Measurements from ENCODE around the gene DNA2.

The DNA2 gene

DNA sequence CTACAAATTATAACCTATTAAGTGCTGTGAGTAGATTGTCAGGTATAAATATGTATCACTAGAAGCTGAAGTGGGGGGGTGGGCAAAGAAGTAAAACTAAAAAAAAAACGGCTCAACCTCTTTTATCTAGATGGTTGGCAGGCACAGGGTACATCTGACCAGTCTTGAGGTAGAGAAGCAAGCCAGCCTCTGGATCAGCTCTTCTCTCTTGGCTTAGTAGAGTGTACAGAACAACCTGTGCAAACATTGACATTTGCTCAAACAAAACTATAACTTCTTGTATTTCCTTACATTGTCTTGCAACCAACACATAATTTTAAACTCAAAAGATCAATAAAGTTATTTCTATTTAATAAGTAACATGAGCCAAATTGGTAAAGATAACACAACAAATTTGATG is 25.6 kb downstream of the DNA2 start:
- DNase-seq (ENCODE audit: low read depth in 2 of 2, low spot score in 1 of 2) = no peak

DNA sequence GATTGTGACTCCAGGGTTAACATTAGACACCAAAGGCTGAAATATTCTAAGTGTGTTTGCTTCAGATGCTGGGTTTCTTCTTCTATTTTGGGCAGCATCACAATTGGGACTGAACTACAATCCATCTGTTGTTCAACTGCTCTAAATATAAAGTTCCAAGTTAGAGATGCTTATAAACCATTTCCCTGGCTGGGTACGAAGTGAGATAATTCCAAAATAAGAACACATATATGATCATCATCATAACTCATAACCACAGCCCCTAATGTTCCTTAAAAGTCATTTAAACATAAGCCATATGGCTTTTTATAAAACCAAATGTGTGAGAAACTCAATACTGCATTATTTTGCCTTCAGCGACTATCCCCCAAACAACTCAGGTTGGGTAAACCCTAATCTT is 28.8 kb downstream of the DNA2 start:
- DNase-seq (ENCODE audit: low read depth in 2 of 2, low spot score in 1 of 2) = no peak

DNA sequence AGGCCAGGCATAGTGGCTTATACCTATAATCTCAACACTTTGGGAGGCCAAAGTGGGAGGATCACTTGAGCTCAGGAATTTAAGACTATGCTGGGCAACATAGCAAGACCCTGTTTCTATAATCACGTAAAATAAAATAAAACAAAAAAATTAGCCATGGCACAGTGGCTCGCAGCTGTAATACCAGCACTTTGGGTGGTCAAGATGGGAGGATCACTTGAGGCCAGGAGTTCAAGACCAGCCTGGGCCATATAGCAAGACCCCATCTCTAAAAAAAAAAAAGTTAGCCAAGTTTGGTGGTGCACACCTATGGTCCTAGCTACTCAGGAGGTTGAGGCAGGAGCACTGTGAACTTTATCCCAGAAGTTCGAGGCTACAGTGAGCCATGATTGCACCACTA is 30.9 kb downstream of the DNA2 start:
- no peak for DNase-seq (ENCODE audit: low read depth in 2 of 2, low spot score in 1 of 2)

DNA sequence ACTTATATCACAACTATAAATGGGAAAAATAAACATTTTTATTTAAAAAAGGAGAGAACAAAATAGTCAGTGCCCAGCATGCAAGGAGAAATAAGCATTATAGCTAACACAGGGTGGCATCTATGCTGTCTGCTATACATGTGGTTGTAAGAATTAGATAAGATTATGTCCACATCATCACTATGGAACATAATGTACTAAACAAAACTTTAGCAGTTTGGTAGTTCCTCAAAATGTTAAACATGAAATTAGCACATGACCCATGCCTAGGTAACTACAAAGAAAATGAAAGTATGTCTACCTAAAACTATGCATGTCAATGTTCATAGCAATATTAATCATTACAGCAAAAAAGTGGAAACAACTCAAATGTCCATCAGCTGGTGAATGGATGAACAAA is 36.0 kb downstream of the DNA2 start:
- no peak for DNase-seq (ENCODE audit: low read depth in 2 of 2, low spot score in 1 of 2)

DNA sequence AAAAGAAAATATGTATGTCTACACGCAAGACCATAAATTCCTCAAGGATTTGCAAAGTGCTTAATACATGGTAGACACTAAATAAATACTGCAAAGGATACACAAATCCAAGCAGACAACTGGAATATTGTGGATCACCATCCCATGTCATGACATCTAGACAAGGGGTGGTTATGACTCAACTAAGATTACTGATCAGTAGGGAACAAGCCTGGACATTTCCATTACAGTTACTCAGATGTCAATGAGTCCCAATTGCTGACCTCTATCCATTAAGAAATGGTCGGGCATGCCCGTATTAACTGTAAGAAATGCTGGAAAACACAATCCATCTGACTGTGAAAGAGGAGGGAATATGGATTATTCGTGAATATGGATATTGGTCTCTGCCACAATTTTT is 37.1 kb downstream of the DNA2 start:
- DNase-seq (ENCODE audit: low read depth in 2 of 2, low spot score in 1 of 2) = no peak

DNA sequence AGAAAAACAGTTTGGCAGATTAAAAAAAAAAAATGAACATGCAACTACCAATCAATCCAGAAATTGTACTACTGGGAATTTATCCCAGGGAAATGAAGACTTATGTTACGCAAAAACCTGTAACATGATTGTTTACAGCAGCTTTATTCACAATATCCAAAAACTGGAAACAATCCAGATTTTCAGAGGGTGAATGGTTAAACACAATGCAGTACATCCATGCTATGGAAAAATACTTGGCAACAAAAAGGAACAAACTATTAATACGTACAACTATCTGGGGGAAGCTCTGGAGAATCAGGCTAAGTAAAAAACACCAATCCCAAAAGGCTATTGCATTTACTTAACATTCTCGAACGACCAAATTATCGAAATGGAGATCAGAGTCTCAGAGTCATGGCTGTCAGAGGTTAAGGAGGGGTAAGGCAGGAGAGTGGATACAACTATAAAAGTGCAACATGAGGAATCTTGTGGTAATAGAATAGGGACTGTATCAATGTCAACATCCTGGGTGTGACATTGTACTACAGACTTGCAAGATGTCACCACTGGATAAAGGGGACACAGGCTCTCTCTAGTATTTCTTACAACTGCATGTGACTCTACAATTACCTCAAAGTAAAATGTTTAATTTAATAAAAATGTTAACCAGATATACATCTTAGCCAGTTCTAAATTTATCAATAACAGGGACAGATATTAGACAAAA is 43.2 kb downstream of the DNA2 start:
- no peak for DNase-seq (ENCODE audit: low read depth in 2 of 2, low spot score in 1 of 2)

DNA sequence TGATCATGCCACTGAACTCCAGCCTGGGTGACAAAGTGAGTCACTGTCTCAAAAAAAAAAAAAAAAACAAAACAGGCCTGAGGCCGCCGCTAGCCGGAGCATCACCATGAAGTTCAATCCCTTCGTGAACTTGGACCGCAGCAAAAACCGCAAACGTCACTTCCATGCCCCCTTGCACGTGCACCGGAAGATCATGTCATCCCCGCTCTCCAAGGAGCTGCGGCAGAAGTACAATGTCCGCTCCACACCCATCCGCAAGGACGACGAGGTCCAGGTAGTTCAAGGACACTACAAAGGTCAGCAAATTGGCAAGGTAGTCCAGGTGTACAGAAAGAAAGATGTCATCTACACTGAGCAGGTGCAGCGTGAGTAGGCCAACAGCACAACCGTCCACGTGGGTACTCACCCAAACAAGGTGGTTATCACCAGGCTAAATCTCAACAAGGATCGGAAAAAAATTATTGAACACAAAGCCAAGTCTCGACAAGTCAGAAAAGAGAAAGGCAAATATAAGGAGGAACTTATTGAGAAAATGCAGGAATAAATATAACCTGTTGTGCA is 47.2 kb downstream of the DNA2 start:
- no peak for DNase-seq (ENCODE audit: low read depth in 2 of 2, low spot score in 1 of 2)

DNA sequence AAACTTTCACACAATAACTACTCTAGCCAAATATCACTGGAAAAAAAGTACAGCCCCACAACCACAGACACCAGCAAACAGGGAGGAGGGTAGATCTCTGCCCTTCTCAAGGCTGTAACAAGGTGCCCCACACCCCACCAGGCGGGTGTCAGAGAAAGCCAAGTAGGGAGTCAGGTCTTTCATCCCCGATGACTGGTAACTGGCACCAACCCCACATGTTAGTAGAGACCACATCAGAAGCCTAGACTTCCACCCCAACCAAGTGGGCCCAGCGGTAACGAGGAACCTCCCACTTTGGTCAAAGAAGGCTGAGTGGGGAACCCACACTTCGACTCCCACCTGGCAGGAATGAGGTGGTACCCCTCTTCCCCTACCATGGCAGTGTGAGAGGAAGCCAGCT is 48.3 kb downstream of the DNA2 start:
- DNase-seq (ENCODE audit: low read depth in 2 of 2, low spot score in 1 of 2) = no peak

DNA sequence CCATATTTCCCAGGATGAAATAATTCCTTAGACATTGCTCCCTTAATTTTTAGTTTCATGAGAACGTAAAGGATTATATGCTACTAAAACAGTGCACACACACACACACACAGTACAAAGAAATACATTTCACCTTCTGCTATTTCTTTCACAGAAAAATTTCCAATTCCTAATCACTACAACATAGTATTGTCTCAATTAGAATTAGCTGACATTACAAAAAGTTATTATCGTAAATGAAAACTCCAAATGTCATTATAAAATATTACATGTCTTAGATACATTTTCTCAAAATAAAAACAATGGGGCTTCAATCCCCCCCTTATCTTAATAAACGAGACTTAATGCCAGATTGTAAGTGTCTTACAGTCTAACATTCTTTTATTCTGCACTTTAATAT is 52.4 kb downstream of the DNA2 start:
- DNase-seq (ENCODE audit: low read depth in 2 of 2, low spot score in 1 of 2) = no peak

DNA sequence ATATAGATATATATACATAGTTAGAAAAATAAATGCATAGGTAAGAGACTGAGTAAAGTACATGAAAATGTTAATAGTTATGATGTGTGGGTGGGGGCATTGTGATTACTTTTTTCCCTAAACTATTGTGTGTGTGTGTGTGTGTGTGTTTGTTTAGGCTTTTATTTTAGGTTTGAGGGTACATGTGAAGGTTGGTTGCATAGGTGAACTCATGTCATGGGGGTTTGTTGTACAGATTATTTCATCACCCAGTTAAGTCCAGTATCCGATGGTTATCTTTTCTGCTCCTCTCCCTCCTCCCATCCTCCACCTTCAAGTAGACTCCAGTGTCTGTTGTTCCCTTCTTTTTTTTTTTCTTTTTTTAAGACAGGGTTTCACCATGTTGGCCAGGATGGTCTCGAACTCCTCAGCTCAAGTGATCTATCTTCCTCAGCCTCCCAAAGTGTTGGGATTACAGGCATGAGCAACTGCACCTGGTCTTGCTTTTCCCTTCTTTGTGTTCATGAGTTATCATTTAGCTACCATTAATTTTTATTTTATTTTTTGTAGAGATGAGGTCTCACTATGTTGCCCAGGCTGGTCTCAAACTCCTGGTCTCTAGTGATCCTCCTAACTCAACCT is 62.8 kb downstream of the DNA2 start:
- no peak for DNase-seq (ENCODE audit: low read depth in 2 of 2, low spot score in 1 of 2)

DNA sequence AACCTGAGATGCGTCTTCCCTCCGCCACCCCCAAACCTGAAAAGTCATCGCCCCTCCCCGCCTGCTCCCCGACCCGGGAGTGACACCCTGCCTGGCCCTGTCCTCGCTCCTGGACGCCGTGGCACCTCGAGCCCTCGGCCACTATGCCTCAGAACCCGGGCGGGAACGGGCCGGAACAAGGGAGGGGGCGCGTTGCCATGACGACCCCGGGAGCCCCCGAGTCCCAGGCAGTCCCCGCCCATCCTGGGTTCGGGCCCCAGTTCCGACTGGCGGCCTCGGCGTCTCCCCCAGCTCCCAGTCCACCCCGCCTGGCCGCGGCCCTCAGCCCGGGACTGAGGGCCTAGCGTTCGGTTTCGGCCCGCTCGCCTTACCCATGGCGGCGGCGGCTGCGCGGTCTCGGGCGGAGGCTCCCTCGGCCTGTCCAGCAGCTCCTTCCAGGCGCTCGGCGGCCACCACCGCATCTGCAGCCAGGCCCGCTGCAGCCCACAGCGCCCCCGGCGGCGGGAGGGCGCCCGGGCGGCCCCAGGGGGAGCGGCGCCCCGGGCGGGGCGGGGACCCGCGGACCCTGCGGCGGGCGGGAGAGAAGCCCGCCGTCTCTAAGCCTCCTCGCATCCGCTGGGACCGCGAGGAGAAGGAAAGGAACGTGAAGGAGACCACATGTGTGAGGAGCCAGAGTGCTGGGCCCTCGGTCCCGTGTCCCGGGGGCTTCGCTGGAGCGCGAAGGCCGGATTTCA is 64.8 kb downstream of the DNA2 start, which contains the start of gene RUFY2:
TSS of gene RUFY2 (minus strand) at position 463 of the 734 bp plus-strand sequence. CDS start at position 375, 88 bp downstream.
- peak; percentile 47 to 48 for DNase-seq (ENCODE audit: low read depth in 2 of 2, low spot score in 1 of 2)

DNA sequence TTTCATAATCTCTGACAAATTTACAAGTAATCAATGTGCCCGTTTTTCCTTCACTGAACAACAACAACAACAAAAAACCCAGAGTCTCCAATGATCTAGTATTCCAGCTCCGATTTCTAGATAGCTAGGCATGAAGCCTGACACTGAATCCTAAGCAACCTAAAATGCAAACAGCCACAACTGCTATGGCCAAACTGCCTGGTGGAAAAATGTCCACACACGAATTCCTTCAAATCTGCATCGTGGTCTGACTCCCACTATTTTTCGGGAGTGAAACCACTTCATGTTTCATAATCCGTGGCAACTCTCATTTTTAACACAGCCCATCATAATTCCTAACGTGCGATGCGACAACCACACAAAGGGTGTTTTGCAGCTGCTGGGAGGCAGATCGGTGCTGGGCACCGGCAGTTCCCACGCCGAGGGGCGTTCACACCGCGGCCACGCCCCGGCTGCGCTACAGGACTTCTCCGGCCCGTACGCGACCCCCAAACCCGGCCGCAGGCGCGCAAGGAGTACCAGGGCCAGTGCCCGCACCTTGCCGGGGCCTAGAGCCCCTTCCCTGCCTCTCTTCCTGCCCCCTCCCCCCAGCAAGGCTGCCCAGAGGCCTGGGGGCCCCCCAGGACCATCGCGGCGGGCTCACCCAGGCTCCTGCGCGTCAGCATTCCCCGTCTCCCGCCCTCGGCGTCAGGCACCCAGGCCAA is 65.5 kb downstream of the DNA2 start:
- no peak for DNase-seq (ENCODE audit: low read depth in 2 of 2, low spot score in 1 of 2)

DNA sequence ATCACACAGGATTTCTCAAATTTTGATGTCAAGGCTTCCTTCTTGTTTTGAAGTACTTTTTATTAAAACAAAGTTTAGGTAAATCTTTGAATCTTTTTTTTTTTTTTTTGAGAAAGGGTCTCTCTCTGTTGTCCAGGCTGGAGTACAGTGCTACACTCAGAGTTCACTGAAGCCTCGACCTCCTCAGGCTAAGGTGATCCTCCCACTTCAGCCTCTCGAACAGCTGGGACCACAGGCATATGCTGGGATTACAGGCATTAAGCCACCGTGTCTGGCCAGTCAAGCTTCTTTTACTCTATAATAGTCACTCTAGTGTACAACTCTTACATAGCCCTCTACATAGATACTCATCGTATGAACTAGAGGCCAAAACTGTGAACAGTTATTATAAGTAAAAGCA is 68.1 kb downstream of the DNA2 start:
- DNase-seq (ENCODE audit: low read depth in 2 of 2, low spot score in 1 of 2) = no peak

DNA sequence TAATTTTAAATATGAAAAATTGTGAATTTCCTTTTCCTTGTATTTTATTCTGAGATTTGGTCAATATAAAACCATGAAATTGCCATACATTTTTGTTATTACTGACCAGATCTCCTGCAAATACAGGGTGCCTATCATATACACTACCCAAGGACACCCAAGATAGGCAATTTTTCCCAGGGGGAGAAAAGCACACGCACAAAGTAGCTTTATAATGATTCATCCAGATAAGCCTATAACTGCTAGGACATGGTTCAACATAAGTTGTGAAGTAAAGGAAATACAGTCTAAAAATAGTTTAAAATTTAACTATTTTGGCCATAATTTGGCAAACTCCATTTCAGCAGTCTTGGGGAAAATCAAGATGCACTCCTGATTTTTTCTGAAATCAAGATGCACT is 69.5 kb downstream of the DNA2 start:
- DNase-seq (ENCODE audit: low read depth in 2 of 2, low spot score in 1 of 2) = no peak

DNA sequence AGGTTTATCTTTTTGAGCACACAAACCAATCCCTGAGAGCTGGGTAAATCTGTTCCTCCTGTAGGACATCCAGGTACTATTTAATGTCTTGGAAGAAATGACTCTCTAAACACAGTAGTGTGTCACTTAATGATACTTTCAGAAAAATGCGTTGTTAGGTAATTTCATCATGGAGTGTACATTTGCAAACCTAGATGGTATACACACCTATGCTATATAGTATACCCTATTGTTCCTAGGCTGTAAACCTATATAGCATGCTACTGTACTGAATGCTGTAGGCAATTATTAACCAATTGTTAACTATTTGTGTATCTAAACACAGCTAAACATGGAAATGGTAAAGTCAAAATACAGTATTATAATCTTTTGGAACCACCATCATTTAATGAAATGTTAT is 74.8 kb downstream of the DNA2 start:
- no peak for DNase-seq (ENCODE audit: low read depth in 2 of 2, low spot score in 1 of 2)

DNA sequence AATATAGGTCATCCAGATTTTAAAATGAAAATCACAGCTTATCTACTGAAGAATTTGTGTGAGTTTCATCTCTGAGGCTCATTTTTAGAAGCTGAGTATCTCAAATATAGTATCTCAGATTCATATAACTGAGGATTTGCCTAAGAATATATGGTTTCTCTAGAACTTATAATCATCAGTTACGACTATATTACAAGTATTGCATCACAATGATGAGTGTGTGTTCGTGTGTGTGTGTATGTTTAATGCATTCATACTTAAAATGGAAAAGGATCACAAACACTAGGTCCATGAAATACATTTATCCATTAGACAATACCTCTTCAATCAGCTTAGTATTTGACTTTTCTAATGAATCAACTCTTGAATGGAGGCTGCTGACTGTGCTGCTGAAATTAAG is 86.0 kb downstream of the DNA2 start:
- DNase-seq (ENCODE audit: low read depth in 2 of 2, low spot score in 1 of 2) = no peak

DNA sequence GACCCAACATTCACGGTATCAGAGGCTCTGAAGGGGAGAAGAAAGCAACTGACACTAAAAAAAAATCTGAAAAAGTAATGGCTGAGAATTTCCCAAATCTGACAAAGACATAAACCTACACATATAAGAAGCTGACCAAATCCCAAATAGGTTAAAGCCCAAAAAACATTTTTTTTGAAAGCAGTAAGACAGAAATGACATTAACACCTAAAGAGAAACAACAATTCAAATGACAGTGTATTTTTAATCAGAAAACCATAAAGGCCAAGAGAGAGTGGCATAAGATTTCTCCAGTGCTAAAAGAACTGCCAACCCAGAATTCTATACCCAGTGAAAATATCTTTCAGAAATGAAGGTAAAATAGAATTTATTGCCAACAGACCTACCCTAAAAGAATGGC is 100.2 kb downstream of the DNA2 start:
- no peak for DNase-seq (ENCODE audit: low read depth in 2 of 2, low spot score in 1 of 2)

DNA sequence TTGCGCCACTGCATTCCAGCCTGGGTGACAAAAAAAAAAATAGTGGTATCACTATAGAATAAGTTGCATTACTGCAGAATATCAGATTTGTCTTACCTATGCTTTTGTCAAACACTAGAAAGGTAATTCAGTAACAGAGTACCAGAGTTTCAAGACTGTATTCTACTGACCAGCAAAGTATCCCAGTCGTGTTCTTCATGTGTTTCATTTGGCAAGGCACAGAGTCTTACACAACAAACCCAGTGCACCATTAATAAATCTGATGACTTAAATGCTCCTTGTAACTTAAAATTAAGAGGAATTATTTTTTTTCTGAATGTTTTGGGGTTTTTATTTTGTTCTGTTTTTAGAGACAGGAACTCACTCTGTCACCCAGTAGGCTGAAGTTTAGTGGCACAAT is 104.7 kb downstream of the DNA2 start:
- DNase-seq (ENCODE audit: low read depth in 2 of 2, low spot score in 1 of 2) = no peak

DNA sequence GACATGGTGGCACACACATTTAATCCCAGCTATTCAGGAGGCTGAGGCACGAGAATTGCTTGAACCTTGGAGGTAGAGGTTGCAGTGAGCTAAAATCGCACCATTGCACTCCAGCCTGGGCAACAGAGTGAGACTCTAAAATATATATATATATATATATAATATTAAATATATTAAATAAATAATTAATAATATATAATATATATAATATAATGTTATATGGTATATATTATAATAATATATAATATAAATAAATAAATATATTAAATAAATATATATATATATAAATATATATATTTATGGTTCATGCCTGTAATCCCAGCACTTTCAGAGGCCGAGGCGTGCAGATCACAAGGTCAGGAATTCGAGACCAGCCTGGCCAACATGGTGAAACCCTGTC is 105.2 kb downstream of the DNA2 start:
- DNase-seq (ENCODE audit: low read depth in 2 of 2, low spot score in 1 of 2) = no peak

DNA sequence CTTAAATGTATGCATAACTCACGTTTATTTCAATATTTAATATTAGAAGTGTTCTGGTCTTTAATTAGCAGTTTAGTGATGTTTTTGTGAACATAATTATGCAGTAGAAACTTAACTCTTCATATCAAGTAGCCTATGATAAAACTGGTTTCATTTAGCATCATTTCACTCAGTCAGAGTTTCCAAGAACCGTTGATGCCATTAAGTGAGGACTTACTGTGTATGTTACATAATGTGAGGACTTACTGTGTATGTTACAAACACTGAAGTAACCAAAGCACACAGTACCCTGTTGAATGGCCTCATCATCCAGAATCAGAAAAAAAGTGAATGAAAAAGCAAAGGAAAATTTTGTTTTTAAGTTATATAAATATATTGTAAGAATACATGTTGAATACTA is 106.2 kb downstream of the DNA2 start:
- DNase-seq (ENCODE audit: low read depth in 2 of 2, low spot score in 1 of 2) = no peak

DNA sequence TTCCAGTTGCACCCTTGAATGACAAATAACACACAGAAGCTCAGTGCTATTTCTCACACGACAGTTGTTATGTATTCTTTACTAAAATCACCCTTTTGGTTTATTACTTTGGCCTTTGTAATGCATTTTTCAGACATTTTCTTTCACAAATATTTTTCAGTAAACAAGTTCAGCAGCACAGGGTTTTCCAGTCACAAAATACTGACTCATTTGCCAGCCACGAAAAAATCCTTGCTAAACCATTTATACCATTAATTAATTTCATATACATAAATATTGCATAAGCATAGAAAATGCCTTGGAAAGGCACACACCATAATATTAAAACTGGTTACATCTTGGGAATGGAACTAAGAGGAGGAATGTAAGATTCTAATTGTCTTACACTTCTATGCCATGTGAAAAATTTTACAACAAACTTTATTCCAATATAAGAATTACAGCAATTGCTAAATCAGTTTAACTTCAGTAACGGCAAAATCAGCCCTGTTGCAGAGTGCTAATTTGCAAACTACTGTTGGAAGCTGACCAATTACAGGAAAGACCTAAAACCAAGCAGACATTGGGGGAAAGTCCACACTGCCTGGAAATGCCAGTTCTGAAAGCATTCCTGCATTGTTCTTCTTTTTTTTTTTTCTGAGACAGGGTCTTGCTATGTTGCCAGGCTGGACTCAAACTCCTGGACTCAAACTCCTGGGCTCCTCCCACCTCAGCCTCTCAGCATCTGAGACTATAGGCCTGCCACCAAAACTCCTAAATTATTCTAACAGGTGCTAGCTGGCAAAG is 107.5 kb downstream of the DNA2 start:
- no peak for DNase-seq (ENCODE audit: low read depth in 2 of 2, low spot score in 1 of 2)
